Retinal pigment epithelial cell (primary cell): ENCODE results near the gene ACCSL.

ENCODE experiments used
- DNase-seq: peaks from one replicate; pipeline ENCODE4 v3.0.0-alpha.2; 2010; ENCODE audit warnings: low read depth
- H3K4me3 ChIP-seq: 2 replicates; pipeline ENCODE4 v1.5.1; 2011; ENCODE audit warnings: mild to moderate bottlenecking, low read length, control low read depth, moderate library complexity
- CTCF ChIP-seq: conservative IDR thresholded peaks from 2 replicates; pipeline ENCODE4 v1.5.1; 2011; ENCODE audit warnings: low read depth, low read length, control low read depth, inconsistent platforms

Gene ACCSL

GRCh38 chr11:44095506-44096359 lies 48.0 kb downstream of the ACCSL start, which contains the start of gene EXT2:
TSS of gene EXT2 (plus strand) at chr11:44095678. CDS start at chr11:44107713, 12,035 bp downstream.
- H3K4me3 ChIP-seq = peak within 1 kb of the TSS; percentile 75
- DNase-seq = peak; percentile 38
- TF ChIP-seq CTCF = peak; percentile 87

GRCh38 chr11:44096360-44097185 lies 48.8 kb downstream of the ACCSL start:
- no peak for TF ChIP-seq CTCF
- DNase-seq = no peak
- peak overlapping the region; percentile 75 for H3K4me3 ChIP-seq

GRCh38 chr11:44097821-44098220 lies 50.0 kb downstream of the ACCSL start:
- no peak for DNase-seq
- TF ChIP-seq CTCF = no peak
- H3K4me3 ChIP-seq = no peak overlapping the region

- no peak overlapping the region for H3K4me3 ChIP-seq
- no peak for DNase-seq
- TF ChIP-seq CTCF = no peak
Measured at GRCh38 chr11:44101098-44101497, 53.3 kb downstream of the ACCSL start.

GRCh38 chr11:44104481-44105294 lies 56.9 kb downstream of the ACCSL start:
- peak; percentile 14 for TF ChIP-seq CTCF
- H3K4me3 ChIP-seq = no peak overlapping the region
- DNase-seq = no peak

- TF ChIP-seq CTCF = no peak
- no peak overlapping the region for H3K4me3 ChIP-seq
- DNase-seq = no peak
Measured at GRCh38 chr11:44108260-44108659, 60.5 kb downstream of the ACCSL start.
